Measurements from ENCODE around the gene RPP25L. TPM values are rescaled to one million over a fixed set of nuclear protein-coding genes. Genes with fewer than 3 reads are reported as not detected.

Gene RPP25L
- total RNA-seq, 4 donors from 2014 or later = 25.1 to 37.4 (median 28.0) TPM

DNA sequence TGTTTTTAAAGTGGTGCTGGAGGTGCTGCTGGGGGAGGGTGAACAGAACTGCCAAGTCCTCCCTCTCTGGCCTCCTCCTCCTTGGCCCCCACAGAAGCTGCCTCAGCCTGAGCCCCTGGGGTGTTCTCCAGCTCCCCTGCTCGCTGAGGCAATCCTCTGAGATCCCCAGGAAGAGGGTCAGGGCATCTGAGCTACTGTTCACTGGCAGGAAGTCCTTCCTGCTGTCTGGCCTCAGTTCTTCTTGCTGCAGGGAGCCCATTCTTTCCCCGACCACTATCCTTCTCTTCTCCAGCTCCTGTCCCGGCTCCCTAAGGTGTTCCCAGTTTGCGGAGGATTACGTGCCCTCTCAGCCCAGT is 32.1 kb downstream of the RPP25L start:
- no peaks in the 10 kb centered on the region for H3K9me3 ChIP-seq
- no peak overlapping the region for H3K4me3 ChIP-seq
- no peak overlapping the region for H3K27ac ChIP-seq
- WGBS, 2 donors = 85 to 89% methylated on average over 5 of the region's 5 CpGs
- intact Hi-C loops (cut with DNase I) = loop anchor here (10.0 kb wide), 2 partner anchors 75 to 175 kb away; no protein-coding TSS in a partner anchor
- no peak for TF ChIP-seq POLR2A (IDR thresholded peaks at IDR 0.05)
- TF ChIP-seq, protein P1, sequence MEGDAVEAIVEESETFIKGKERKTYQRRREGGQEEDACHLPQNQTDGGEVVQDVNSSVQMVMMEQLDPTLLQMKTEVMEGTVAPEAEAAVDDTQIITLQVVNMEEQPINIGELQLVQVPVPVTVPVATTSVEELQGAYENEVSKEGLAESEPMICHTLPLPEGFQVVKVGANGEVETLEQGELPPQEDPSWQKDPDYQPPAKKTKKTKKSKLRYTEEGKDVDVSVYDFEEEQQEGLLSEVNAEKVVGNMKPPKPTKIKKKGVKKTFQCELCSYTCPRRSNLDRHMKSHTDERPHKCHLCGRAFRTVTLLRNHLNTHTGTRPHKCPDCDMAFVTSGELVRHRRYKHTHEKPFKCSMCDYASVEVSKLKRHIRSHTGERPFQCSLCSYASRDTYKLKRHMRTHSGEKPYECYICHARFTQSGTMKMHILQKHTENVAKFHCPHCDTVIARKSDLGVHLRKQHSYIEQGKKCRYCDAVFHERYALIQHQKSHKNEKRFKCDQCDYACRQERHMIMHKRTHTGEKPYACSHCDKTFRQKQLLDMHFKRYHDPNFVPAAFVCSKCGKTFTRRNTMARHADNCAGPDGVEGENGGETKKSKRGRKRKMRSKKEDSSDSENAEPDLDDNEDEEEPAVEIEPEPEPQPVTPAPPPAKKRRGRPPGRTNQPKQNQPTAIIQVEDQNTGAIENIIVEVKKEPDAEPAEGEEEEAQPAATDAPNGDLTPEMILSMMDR (IDR thresholded peaks at IDR 0.05) = no peak
- H3K4me1 ChIP-seq = peaks cover 4 to 22% (median 8%) of the 10 kb centered on the region in 3 donors
- H3K36me3 ChIP-seq = no peaks in the 10 kb centered on the region
- peaks cover 0 to 98% (median 17%) of the 10 kb centered on the region in 4 donors for H3K27me3 ChIP-seq
- DNase-seq = no peak

DNA sequence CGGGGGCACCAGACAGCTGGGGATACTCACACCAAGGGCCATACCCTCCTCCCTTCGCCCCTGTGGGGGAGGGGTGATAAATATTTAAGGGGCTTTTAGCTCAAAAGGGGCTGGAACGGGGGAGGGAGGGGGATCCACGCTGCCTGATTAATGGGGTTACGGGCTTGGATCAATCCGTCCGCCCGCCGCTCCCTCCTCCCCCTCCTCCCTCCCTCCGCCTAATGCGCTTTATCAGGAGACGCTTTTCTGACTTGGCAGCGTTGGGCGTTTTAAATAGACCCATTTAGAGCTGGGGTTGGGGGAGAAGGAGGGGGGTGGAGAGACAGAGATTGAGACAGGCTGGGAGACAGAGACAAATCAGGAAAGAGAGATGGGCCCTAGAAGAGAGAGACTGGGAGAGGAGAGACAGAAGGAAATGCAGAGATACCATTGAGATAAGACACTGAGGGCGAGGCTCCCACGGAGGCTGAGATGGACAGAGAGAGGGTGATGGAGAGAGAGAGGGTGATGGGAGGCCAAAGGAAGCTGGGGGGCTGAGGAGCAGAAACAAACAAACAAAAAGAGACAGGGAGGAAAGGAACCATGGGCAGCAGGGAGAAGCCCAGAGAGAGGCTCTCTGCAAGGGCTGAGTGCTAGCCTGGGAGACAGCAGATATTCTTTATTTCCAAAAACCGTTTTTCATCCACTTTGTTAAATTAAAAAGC is 32.6 kb downstream of the RPP25L start:
- H3K4me3 ChIP-seq = no peak overlapping the region
- H3K9me3 ChIP-seq = no peaks in the 10 kb centered on the region
- peaks cover 0 to 98% (median 17%) of the 10 kb centered on the region in 4 donors for H3K27me3 ChIP-seq
- DNase-seq = no peak
- TF ChIP-seq, protein P1 (IDR thresholded peaks at IDR 0.05) = no peak
- no peak for TF ChIP-seq POLR2A (IDR thresholded peaks at IDR 0.05)
- 17 to 21% methylated on average over 12 of the region's 17 CpGs for WGBS, 2 donors
- H3K4me1 ChIP-seq = peaks cover 4 to 22% (median 8%) of the 10 kb centered on the region in 3 donors
- H3K27ac ChIP-seq = no peak overlapping the region
- intact Hi-C loops (cut with DNase I) = no loop called here
- H3K36me3 ChIP-seq = no peaks in the 10 kb centered on the region

DNA sequence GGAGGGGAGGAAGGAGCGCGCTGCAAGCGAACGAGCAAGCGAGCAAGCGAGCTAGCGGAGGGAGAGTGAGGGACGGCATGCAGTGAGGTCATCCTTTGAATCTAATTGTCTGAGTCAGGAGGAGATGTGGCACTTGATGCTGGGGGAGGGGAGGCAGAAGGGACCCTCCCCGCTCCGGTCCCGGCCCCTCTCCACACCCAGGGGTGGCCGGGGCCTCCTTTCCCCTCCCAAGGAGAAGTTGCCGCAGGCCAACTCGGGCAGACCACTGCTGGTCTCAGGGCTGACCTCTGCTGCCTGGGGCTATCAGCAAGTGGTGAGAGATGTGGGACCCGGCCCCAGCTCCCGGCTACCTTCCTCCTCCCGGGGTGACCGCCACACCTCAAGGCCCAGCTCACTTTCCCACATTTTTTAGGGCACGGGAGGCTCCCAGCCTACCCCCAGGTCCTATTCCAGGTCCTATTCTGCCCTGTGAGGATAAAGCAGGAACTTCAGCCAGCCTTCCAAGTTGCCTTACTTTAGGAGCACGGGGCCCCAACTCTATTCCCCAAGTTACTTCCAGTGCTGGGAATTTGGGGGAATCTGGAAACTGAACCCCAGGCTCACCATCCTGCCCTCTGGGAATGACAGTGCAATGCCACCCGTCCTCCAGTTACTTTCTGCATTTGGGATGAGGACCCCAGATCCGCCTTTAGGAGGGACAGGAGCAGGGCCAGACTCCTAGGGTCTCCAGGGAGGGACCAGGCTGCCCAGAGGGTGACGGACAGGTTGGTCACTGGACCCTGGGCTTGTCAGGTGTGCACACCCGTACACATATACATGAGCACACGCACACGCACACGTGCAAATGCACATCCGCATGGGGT is 33.4 kb downstream of the RPP25L start:
- H3K36me3 ChIP-seq = no peaks in the 10 kb centered on the region
- no peak overlapping the region for H3K27ac ChIP-seq
- whole genome bisulfite sequencing, 2 donors = 11 to 24% methylated on average over 10 to 16 of the region's 28 CpGs
- TF ChIP-seq, protein P1 (IDR thresholded peaks at IDR 0.05) = no peak
- no peak for TF ChIP-seq POLR2A (IDR thresholded peaks at IDR 0.05)
- peaks cover 4 to 22% (median 8%) of the 10 kb centered on the region in 3 donors for H3K4me1 ChIP-seq
- no peaks in the 10 kb centered on the region for H3K9me3 ChIP-seq
- DNase-seq = no peak
- peak overlapping the region in 2 of 4 donors; percentile 39 to 59 for H3K4me3 ChIP-seq
- H3K27me3 ChIP-seq = peaks cover 0 to 92% (median 17%) of the 10 kb centered on the region in 4 donors
- intact Hi-C loops (cut with DNase I) = no loop called here

DNA sequence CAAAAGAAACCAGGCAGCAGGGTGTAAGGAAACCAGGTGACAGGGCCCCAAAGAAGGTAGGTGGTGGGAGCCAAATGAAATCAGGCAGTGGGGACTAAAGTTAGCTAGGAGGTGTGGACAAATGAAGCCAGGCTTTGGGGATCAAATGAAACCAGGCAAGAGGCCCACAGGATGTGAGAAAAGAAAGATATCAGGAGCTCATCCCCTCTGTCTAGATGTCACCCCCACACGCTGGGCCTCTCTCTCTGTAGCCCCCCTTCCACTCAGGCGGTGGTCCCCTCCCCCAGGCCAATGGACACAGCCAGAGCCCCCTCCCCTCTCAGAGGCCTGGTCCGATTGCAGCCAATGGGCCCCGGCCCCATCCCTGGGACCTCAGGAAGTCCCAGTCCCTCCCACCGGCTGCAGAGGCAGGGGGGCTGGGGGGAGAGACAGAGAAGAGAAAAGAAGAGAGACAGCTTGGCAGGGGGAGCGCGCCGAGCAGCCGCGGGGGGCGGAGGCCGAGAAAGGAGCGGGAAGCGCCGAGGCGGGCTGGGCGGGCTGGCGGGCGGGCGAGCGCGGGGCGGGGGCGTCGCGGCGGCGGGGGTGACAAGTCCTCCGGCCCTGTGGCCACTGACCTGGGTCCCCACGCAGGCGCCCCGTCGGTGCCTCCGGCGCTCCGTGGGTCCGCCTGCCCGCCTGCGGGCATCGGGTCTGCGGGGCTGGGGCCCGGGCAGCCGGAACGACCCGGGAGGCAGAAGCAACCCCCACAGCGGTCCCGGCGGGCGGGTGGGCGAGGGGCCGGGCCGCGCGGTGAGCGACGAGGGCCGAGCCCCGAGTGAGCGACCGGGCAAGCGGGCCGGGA is 34.3 kb downstream of the RPP25L start:
- intact Hi-C loops (cut with DNase I) = no loop called here
- Histone ChIP-seq H3K9me3 (no peaks in the 10 kb centered on the region), H3K27me3 (peaks cover 0 to 83% (median 17%) of the 10 kb centered on the region in 4 donors), H3K4me3 (peak overlapping the region in 2 of 4 donors; percentile 39 to 59), H3K27ac (peak overlapping the region in 1 of 4 donors; percentile 33), H3K36me3 (no peaks in the 10 kb centered on the region), H3K4me1 (peaks cover 4 to 22% (median 8%) of the 10 kb centered on the region in 3 donors)
- no peak for DNase-seq
- no peak for TF ChIP-seq POLR2A (IDR thresholded peaks at IDR 0.05)
- TF ChIP-seq, protein P1 (IDR thresholded peaks at IDR 0.05) = no peak
- WGBS, 2 donors = 0 to 25% methylated on average over 1 of the region's 62 CpGs

Data from esophagus squamous epithelium (tissue), 5 donors.